NCI-H460 (cell line): ENCODE data around the gene CLEC19A. TPM values are rescaled to one million over a fixed set of nuclear protein-coding genes. Genes with fewer than 3 reads are reported as not detected.
A peak's percentile ranks its signal among the peaks of the same experiment; 100 is the strongest.

Experiments
- DNase-seq: peaks from one replicate; pipeline ENCODE4 v3.0.0-alpha.2; 2016; ENCODE audit warnings: low read depth; ENCODE audit errors: extremely low read depth
- total RNA-seq: library from RNA; depleted of rRNA; stranded (reverse); fragments of >200 nt; shearing (Covaris generic); gene quantifications from 2 replicates; pipeline ENCODE4 v1.2.3, GENCODE V29; 2014

CLEC19A gene
- total RNA-seq, 1 experiment from 2014 or later = 0.30 TPM

- DNase-seq = peak; percentile 11
Observed at GRCh38 chr16:19284207-19284606, 1.3 kb upstream of the CLEC19A start.

- DNase-seq = no peak
Observed at GRCh38 chr16:19286827-19287226, 1.3 kb downstream of the CLEC19A start.

GRCh38 chr16:19287241-19287640, 1.7 kb downstream of the CLEC19A start:
- DNase-seq = no peak

DNA sequence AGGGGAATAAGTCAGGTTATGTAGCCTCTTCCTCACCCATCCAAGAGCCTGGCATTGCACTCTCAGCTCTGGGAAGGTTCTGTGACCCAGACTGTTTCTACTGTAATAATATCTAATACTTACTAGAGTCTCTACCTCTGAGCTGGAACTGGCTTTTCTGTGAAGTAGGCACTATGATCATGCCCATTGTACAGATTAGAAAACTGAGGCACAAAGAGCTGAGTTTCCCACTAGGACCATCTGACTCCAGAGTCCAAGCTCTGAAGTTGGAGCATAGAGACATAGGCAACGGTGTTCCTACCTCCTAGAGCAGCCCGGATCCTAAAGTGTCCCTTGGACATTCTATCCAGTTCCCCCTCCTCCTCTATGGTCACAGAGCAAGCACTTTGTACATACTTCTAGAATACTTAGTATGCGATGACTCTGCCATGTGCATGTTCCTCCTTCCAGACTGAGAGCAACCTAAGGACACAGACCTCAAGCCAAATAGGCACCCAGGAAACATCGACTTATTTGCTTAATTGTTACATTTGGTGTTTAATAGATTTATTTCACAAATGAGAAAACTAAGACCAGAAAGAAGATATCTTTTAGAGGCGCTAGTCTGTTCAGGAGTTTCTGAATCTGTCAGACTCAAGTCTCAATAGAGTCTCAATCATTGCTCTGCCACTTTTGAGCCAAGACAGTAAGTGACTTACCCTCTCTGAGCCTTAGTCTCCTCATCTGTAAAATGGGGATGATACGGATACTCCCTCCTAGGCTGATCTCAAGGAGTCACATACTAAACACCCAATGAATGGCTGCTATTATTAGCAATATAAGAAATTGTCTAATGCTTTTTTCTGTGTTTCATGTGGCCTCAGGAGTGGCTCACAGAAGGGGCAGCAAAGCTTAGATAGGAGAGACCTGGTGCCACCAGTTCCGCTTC, 3.6 kb downstream of the CLEC19A start:
- no peak for DNase-seq

- no peak for DNase-seq
Observed at GRCh38 chr16:19289811-19290485, 4.4 kb downstream of the CLEC19A start.

DNA sequence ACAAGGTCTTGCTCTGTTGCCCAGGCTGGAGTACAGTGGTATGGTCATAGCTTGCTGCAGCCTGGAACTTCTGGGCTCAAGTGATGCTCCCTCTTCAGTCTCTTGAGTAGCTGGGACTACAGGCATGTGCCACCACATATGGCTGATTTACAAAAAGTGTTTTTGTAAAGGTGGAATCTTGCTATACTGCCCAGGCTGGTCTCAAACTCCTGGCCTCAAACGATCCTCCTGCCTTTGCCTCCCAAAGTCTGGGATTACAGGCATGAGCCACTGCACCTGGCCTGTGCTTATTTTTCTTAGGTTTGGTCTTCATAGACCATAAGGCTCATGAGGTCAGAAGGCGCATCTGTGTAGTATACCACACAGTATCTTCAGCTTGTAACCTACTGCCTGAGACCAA, 5.3 kb downstream of the CLEC19A start:
- DNase-seq = no peak

GRCh38 chr16:19291475-19291874, 5.9 kb downstream of the CLEC19A start:
- no peak for DNase-seq

DNA sequence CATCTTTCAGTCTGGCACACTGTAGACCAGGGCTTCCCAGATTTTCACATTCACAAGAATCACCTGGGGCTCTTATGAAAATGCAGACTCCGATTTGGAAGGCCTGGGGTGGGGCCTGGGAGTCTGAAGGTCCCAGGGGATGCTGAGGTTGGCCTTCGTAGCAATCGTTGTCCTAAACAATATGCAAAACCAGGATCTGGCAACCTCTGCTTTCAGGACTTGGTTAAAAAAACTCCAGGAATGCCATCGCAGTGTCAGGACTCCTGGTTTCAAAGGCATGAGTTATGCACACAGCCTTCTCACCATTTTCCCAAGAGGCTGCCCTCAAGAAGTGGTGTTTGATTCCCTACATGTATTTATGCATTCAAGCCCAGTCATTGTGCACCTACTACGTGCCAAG, 6.7 kb downstream of the CLEC19A start:
- no peak for DNase-seq

DNA sequence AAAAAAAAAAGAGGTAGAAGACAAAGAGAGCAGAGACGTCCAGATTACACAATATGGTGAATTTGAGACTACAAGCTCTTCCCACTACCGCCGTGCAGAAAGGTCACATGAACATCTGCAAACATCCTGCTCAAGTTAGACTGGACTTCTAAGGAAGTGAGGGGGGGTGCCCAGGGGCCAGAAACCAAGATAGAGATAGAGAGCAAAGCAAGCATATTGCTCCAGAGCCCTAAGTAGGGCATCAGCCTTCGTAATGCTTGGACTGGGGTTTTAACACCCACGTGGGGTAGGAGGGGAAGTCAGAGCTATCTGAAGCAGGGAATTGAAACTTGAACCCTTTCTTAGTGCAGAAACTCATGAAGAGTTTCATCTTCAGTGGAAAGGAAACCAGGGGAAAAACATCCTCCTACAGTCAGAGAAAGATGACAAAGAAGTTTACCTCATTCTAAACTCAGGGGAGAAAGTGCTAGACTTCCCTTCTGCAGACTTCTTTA, 8.7 kb downstream of the CLEC19A start:
- DNase-seq = no peak

DNA sequence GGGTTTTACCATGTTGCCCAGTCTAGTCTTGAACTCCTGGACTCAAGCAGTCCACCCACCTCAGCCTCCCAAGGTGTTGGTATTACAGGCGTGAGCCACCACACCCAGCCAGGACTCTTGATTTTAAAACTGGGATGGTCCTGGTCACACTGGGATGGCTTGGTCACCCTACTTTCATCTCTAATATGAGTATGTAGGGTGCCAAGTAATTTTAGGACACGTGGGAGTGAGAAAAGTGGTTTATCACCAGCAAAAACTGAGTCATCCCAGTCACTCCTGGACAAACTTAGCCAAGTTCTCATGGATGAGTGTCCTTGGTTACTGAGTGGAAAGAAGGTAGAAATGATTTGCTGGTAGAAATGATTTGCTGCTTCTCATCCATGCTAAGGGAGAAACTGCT, 9.9 kb downstream of the CLEC19A start:
- no peak for DNase-seq

GRCh38 chr16:19297454-19297853, 11.9 kb downstream of the CLEC19A start:
- no peak for DNase-seq

DNA sequence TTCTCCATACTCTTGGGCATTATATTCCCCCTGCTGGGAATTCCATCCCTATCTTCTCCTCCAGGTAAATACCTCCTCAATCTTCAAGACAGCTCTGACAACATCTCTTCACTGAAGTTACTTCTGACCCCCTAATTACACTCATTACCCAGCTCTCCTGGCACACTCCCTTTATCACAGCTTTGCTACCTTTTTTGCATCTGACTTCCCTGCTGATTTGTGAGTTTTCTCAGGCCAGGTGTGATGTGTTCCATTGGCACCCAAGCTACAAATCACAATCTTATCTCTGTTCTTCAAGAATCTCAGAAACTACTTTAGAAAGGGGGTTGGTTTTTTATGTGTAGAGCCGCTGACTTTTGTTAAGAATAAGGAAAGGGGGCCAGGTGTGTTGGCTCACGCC, 14.0 kb downstream of the CLEC19A start:
- DNase-seq = no peak

DNA sequence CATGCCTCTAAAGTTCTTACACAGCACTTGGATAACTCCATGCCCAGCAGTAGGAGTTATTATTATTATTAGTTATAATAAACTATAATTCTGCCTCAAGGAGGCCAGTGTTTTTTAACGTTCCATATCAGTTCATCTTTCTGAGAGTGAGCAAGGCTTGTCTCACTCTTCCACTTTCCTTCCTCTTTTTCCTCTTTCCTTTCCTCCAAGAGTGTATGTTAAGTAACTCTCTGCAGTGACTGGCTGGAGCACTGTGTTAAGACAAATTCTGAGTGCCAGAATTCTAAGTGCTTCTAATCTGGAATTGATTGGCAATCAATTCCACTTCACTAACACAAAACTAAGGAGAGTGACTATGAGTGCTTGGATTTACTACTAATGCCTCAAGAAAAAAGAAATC, 16.4 kb downstream of the CLEC19A start:
- no peak for DNase-seq

DNA sequence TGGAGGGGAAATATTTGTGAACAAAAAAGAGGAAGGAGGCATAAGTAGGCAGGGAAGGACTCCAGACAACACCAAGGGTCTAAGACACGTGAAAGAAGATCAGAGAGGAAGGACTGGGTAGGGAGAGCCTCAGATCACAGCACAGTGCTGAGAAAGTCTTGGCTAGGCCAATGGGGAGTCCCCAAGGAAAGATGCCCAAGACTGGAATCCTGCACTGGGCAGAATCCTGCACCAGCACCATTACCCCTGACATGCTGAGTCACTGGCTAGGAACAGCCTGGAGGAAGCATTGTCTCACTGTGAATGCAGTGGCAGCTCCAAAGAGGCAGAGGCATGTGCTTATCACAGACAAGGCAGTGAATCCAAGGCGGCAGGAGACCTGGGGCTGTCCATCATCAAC, 19.2 kb downstream of the CLEC19A start:
- peak; percentile 5 for DNase-seq

- no peak for DNase-seq
Observed at GRCh38 chr16:19305443-19305842, 19.9 kb downstream of the CLEC19A start.

- peak; percentile 26 for DNase-seq
Observed at GRCh38 chr16:19307587-19308241, 22.2 kb downstream of the CLEC19A start.

GRCh38 chr16:19308392-19308791, 22.9 kb downstream of the CLEC19A start:
- DNase-seq = no peak

DNA sequence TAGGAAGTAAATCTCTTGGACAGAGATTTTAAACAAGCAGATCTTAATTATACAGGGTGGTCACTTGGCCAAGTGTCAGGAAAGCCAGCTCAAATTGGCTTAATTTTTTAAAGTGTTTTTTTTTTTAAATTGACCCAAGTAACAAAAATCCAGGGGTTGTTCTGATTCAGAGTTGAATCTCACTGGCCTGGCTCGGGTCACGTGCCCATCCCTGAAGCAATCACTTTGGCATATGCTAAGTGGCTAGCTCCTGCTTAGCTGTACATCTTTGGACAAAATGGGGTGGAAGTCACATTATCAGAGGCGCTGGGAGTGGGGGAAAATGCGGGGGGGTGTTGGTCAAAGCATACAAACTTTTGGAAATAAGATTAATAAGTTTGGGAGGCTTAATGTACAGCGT, 23.6 kb downstream of the CLEC19A start:
- DNase-seq = no peak

GRCh38 chr16:19314718-19315425, 29.3 kb downstream of the CLEC19A start:
- no peak for DNase-seq

DNA sequence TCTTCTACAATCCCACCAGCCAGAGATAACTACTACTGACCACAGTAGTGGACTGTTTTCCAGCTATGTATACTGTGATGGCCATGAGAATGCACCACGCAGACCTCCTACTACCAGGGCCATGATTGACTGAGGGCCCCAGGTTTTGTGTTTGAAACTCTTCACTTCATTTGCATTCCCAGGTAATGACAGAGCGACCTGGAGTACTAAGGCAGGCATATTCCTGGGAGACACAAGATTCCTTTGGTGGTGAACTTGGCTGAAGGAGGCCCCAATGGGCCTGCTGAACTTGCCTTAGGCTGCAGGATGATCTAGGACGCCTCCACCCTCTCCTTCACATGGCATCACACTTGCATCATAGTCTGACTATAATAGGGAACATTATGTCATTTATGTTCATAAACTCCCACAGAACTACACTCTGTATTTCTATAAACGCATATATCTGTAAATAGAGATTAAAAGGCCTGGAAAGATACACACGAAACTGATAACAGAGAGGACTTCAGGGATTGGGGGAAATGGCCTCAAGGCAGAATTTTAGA, 30.4 kb downstream of the CLEC19A start:
- no peak for DNase-seq
